GM12801 (cell line): ENCODE data around the gene ANTXR1.

Experiments used
- TF ChIP-seq, protein P1 (sequence below): IDR thresholded peaks from one replicate; pipeline ENCODE4 v1.5.1; 2011; ENCODE audit warnings: control low read depth; ENCODE audit not compliant: insufficient read length; ENCODE audit errors: extremely low read depth

Gene ANTXR1

DNA sequence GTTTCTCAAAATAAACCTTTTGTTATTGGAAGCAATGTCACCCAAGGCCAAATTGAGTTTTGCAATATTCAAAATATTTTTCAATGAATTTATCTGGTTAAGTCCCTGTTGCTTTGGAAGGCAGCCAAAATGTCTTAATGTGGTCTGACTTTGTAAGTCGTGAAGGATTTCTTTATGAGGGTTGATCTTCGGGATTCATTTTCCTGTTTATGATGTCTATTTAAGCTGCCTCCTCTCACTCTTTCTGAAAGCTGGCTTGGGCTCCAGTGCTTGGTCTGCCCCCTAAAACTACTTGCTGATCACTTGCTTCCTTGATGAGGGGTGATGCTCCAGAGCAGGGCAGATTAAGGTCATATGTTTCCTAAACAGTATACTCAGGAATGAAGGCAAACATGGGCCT, 141.1 kb downstream of the ANTXR1 start:
- TF ChIP-seq, protein P1, sequence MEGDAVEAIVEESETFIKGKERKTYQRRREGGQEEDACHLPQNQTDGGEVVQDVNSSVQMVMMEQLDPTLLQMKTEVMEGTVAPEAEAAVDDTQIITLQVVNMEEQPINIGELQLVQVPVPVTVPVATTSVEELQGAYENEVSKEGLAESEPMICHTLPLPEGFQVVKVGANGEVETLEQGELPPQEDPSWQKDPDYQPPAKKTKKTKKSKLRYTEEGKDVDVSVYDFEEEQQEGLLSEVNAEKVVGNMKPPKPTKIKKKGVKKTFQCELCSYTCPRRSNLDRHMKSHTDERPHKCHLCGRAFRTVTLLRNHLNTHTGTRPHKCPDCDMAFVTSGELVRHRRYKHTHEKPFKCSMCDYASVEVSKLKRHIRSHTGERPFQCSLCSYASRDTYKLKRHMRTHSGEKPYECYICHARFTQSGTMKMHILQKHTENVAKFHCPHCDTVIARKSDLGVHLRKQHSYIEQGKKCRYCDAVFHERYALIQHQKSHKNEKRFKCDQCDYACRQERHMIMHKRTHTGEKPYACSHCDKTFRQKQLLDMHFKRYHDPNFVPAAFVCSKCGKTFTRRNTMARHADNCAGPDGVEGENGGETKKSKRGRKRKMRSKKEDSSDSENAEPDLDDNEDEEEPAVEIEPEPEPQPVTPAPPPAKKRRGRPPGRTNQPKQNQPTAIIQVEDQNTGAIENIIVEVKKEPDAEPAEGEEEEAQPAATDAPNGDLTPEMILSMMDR = no peak

DNA sequence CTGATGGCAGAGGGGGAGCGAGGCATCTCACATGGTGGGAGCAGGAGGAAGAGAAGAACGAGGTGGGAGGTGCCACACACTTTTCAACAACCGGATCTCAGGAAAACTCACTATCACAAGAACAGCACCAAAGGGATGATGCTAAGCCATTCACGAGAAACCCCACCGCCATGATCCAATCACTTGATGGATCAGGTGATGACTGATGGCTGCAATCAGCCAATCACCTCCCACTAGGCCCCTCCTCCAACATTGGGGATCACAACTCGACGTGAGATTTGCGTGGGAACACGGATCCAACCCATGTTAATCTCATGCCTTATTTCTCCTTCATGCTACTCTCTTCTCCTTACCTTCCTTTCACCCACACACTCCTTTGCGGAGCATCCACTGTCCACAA, 143.6 kb downstream of the ANTXR1 start:
- TF ChIP-seq, protein P1 = no peak

DNA sequence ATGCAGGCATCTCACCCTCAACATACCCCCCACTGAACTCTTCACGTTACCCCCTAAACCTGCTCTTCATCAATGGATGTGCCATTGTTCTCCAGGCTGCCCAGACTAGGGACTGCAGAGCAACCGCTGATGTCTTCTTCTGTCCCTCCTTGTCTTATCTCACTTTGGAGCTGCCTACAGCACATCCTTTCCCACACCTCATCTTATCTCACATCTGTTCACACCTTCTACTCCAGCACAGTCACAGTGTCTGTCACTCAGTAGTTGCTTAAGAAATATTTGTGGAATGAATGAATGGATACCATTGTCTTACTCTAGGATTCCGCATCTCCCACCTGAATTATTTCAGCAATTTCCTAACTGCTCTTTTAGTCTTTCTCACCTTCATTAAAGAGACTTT, 144.5 kb downstream of the ANTXR1 start:
- TF ChIP-seq, protein P1 = no peak

DNA sequence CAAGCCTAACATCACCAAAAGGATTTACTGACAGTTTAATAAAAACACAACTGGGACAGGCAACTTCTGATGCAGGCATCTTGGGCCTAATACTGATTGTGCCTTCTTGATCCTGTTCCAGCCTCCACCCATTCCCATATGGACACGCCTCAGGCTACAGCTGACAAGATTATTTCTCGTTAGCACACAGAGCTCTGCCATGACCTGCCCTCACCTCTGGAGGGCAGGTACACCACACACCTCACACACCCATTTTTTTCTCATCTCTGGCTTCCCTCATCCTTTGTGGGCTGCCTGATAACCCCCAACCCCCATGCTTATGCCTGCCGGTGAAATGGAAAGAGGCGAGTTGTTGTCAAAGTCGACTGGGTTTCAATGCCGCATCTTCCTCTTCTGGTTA, 147.0 kb downstream of the ANTXR1 start:
- TF ChIP-seq, protein P1 = no peak

DNA sequence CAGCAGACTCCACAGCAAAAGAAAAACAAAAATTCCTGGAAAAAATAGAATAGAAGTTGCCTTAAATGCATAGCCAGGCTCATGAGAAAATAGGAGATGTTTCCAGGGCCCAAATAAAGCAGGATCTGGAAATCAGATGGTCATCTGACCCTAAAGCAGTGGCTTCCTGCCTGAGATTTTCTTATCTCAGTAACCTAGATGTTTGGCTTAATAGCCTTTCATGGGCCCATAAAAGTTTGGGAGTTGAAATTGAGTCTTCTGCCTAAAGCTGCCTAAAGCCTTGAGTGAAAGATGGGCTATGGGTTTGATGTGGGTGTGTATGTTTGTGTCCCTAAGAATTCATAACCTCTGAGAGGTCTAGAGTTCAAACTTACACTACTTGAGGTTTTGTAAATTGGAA, 149.1 kb downstream of the ANTXR1 start:
- TF ChIP-seq, protein P1 = no peak

DNA sequence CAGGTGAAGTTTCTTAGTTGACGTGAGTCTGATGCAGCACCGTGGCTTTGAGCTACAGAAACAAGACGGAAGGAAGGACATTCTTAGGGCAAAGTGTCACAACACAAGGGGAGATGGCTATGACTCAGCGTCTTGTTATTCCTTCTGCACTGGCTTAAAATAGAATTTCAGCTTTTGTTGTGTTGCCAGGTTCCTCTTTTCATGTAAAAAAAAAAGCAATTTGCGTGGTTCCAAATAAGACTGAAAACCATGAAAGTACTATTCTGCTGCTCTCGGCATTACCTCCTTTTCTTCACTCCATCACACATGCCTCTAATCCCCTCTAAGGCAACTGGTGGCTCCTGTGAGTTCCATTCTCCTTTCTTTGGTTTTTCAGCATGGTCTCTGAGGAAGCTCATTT, 150.1 kb downstream of the ANTXR1 start:
- TF ChIP-seq, protein P1 = no peak

DNA sequence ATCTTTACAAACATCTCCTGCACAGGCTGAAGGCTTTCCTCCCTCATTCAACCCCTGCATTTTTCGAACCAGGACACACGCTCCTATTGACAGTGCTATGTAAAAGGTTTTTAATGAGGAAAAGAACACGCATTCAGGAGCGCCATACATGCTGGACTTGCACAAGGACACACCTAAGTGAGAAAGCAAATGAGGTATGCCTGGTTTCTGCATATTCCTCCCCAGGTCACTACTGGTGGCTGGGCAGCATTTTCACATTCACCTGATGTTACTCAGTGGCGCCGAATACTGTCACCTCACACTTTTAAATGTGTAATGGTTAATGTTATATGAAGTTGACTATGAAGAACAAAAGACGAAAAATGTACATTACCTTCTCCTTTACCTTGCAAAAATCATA, 150.6 kb downstream of the ANTXR1 start:
- TF ChIP-seq, protein P1 = no peak
